ENCODE data around the gene C4orf51.

- TF ChIP-seq CTCF (IDR thresholded peaks at IDR 0.05 in 8 of 11, conservative IDR thresholded peaks at IDR 0.05 in 3 of 11) (no peak), POLR2AphosphoS5 (IDR thresholded peaks at IDR 0.05) (no peak)
Observed at GRCh38 chr4:145723336-145723735, 43.4 kb downstream of the C4orf51 start.

Data from spleen (tissue), 7 donors.